Esophagus squamous epithelium (tissue), 4 donors: ENCODE measurements around the gene RAB8B.

Experiments
- POLR2A ChIP-seq, 4 donors: fragments of 450-650 bp; IDR thresholded peaks; one replicate each; pipeline ENCODE4 v1.6.1; 2017; ENCODE audit warnings: antibody characterized with exemption in 4 of 4, mild to moderate bottlenecking in 4 of 4, moderate library complexity in 3 of 4
- TF ChIP-seq, protein P1 (sequence below), 6 experiments: fragments of 450-650 bp in 4 of 6; fragments of 200-600 bp in 2 of 6; sonication (generic) in 2 of 6; IDR thresholded peaks; one replicate each; pipeline ENCODE4 v1.5.1; 2016 to 2019; ENCODE audit warnings: antibody characterized with exemption in 6 of 6, mild to moderate bottlenecking in 4 of 6, moderate library complexity in 4 of 6

DNA sequence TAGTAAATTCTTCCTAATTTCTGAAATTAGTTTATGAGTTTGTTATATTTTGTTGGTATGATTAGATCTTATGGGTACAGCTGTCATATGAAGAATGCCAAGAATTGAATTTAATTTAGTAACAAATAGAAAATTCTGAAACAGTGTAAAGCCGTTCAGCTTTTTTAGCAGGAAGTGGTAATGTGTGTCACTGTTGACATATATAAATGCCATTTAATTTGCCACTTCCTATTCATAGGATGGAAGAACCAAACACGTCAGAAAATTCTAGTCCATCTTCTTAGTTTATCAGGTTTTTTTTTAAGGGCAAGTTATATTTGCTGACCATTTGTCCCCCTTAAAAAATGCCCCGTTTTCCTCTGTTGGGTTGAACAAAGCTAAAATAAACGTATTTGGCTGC, 43.0 kb downstream of the RAB8B start:
- TF ChIP-seq POLR2A (IDR thresholded peaks at IDR 0.05), result no peak
- TF ChIP-seq, protein P1, sequence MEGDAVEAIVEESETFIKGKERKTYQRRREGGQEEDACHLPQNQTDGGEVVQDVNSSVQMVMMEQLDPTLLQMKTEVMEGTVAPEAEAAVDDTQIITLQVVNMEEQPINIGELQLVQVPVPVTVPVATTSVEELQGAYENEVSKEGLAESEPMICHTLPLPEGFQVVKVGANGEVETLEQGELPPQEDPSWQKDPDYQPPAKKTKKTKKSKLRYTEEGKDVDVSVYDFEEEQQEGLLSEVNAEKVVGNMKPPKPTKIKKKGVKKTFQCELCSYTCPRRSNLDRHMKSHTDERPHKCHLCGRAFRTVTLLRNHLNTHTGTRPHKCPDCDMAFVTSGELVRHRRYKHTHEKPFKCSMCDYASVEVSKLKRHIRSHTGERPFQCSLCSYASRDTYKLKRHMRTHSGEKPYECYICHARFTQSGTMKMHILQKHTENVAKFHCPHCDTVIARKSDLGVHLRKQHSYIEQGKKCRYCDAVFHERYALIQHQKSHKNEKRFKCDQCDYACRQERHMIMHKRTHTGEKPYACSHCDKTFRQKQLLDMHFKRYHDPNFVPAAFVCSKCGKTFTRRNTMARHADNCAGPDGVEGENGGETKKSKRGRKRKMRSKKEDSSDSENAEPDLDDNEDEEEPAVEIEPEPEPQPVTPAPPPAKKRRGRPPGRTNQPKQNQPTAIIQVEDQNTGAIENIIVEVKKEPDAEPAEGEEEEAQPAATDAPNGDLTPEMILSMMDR (IDR thresholded peaks at IDR 0.05), result no peak
